GM23338 (cell line): ENCODE measurements around the gene SCIN. TPM values are rescaled to one million over a fixed set of nuclear protein-coding genes. Genes with fewer than 3 reads are reported as not detected.

Experiments
- ATAC-seq: fragments of 200-7000 bp; cut with Tn5 transposase; 3 replicates; pipeline ENCODE4 v1.9.1; 2020
- DNase-seq: peaks from one replicate; pipeline ENCODE4 v3.0.0-alpha.2; 2015; ENCODE audit warnings: low spot score
- H2AFZ ChIP-seq: fragments of 200-600 bp; sonication (generic); 2 replicates; pipeline ENCODE4 v1.8.0; 2016; ENCODE audit warnings: antibody characterized with exemption, mild to moderate bottlenecking, moderate library complexity
- H3F3A ChIP-seq: fragments of 200-600 bp; sonication (generic); replicated peaks from 2 replicates; pipeline ENCODE4 v1.8.0; 2017; ENCODE audit warnings: antibody characterized with exemption, mixed run types, low read depth
- H3K27ac ChIP-seq: fragments of 200-600 bp; sonication (generic); 2 replicates; pipeline ENCODE4 v1.6.1; 2016; ENCODE audit warnings: low read depth
- H3K27me3 ChIP-seq: fragments of 200-600 bp; sonication (generic); 2 replicates; pipeline ENCODE4 v1.8.0; 2016; ENCODE audit warnings: mild to moderate bottlenecking, mixed run types, moderate library complexity; ENCODE audit not compliant: insufficient read depth
- H3K36me3 ChIP-seq: fragments of 200-600 bp; sonication (generic); 2 replicates; pipeline ENCODE4 v1.8.0; 2016; ENCODE audit warnings: mild to moderate bottlenecking; ENCODE audit not compliant: insufficient read depth
- H3K4me1 ChIP-seq: fragments of 200-600 bp; sonication (generic); 2 replicates; pipeline ENCODE4 v1.8.0; 2016; ENCODE audit warnings: mild to moderate bottlenecking, moderate library complexity; ENCODE audit not compliant: insufficient read depth
- H3K4me2 ChIP-seq: fragments of 200-600 bp; sonication (generic); 2 replicates; pipeline ENCODE4 v1.7.1; 2017; ENCODE audit warnings: mixed run types
- H3K4me3 ChIP-seq: fragments of 200-600 bp; sonication (generic); 2 replicates; pipeline ENCODE4 v1.6.1; 2016; ENCODE audit warnings: mixed run types
- H3K79me2 ChIP-seq: fragments of 200-600 bp; sonication (generic); replicated peaks from 2 replicates; pipeline ENCODE4 v1.8.0; 2017; ENCODE audit warnings: mild to moderate bottlenecking; ENCODE audit not compliant: insufficient read depth
- H3K9me2 ChIP-seq: fragments of 200-600 bp; sonication (generic); 2 replicates; pipeline ENCODE4 v1.8.0; 2017; ENCODE audit not compliant: insufficient read depth
- H4K20me1 ChIP-seq: fragments of 200-600 bp; sonication (generic); replicated peaks from 2 replicates; pipeline ENCODE4 v1.8.0; 2017; ENCODE audit warnings: mild to moderate bottlenecking; ENCODE audit not compliant: insufficient read depth
- H3K27ac Mint-ChIP-seq: 2 replicates; pipeline ENCODE4 v1.8.0; 2020; ENCODE audit warnings: inconsistent platforms, mild to moderate bottlenecking, moderate library complexity, mixed read lengths
- H3K27me3 Mint-ChIP-seq: 3 replicates; pipeline ENCODE4 v1.8.0; 2022; ENCODE audit warnings: low read depth, mild to moderate bottlenecking, moderate library complexity, mixed read lengths, inconsistent platforms; ENCODE audit not compliant: insufficient read depth, poor library complexity
- H3K36me3 Mint-ChIP-seq: 3 replicates; pipeline ENCODE4 v1.8.0; 2021; ENCODE audit warnings: low read depth, mild to moderate bottlenecking, inconsistent platforms, moderate library complexity, mixed read lengths
- H3K4me1 Mint-ChIP-seq: 3 replicates; pipeline ENCODE4 v1.8.0; 2020; ENCODE audit warnings: mild to moderate bottlenecking, inconsistent platforms, mixed read lengths
- H3K4me3 Mint-ChIP-seq: 3 replicates; pipeline ENCODE4 v1.8.0; 2021; ENCODE audit warnings: moderate library complexity, mild to moderate bottlenecking, inconsistent platforms, mixed read lengths
- H3K9me3 Mint-ChIP-seq: 3 replicates; pipeline ENCODE4 v1.8.0; 2020; ENCODE audit warnings: moderate library complexity, mild to moderate bottlenecking, inconsistent platforms, mixed read lengths
- EZH2 ChIP-seq: fragments of 200-600 bp; sonication (generic); IDR thresholded peaks from one replicate; pipeline ENCODE4 v1.8.0; 2017; ENCODE audit warnings: antibody characterized with exemption, mild to moderate bottlenecking, low read depth; ENCODE audit not compliant: unreplicated experiment
- EZH2phosphoT487 ChIP-seq: fragments of 200-600 bp; sonication (generic); IDR thresholded peaks from one replicate; pipeline ENCODE4 v1.8.1; 2018; ENCODE audit warnings: antibody characterized with exemption; ENCODE audit not compliant: unreplicated experiment
- JUNB ChIP-seq: IDR thresholded peaks from one replicate; pipeline ENCODE4 v1.6.1; 2016; ENCODE audit warnings: antibody characterized with exemption; ENCODE audit not compliant: unreplicated experiment
- NANOG ChIP-seq: IDR thresholded peaks from 2 replicates; pipeline ENCODE4 v1.6.1; 2016; ENCODE audit warnings: antibody characterized with exemption, borderline replicate concordance
- ZNF114 ChIP-seq: fragments of 250-450 bp; sonication (Bioruptor Pico); IDR thresholded peaks from 2 replicates; pipeline ENCODE4 v1.5.0; 2020; ENCODE audit warnings: mild to moderate bottlenecking, moderate library complexity
- ZNF331 ChIP-seq: fragments of 250-450 bp; sonication (Bioruptor Pico); IDR thresholded peaks from 2 replicates; pipeline ENCODE4 v1.5.0; 2020; ENCODE audit warnings: low read depth, mild to moderate bottlenecking, moderate library complexity
- polyA plus RNA-seq: library from polyadenylated mRNA; unstranded; fragments of >200 nt; fragmentation: Nextera tagmentation; extraction: Ambion mirVana; gene quantifications from 2 replicates; pipeline ENCODE4 v1.2.1, GENCODE V29; 2016
- total RNA-seq: library from RNA; depleted of rRNA; stranded (reverse); fragments of >200 nt; shearing (Covaris generic); gene quantifications from 2 replicates; pipeline ENCODE4 v1.2.3, GENCODE V29; 2014
- TF ChIP-seq, protein P1 (sequence below), 2 experiments: fragments of 200-600 bp in 1 of 2; sonication (generic) in 1 of 2; conservative IDR thresholded peaks; 2 replicates each; pipeline versions ENCODE4 v1.5.1 to v1.6.1; 2016 to 2017; ENCODE audit warnings: antibody characterized with exemption in 2 of 2, low read depth in 2 of 2, mild to moderate bottlenecking in 2 of 2, moderate library complexity in 1 of 2
- TF ChIP-seq, protein P2 (sequence below): IDR thresholded peaks from 2 replicates; pipeline ENCODE4 v1.6.1; 2016; ENCODE audit warnings: antibody characterized with exemption
- TF ChIP-seq, protein P3 (sequence below): fragments of 250-450 bp; sonication (Bioruptor Pico); IDR thresholded peaks from 2 replicates; pipeline ENCODE4 v1.5.0; 2020; ENCODE audit warnings: mild to moderate bottlenecking, moderate library complexity

Gene SCIN
- total and polyA plus RNA-seq, 2 experiments from 2014 or later, result 0.80 to 0.92 TPM

DNA sequence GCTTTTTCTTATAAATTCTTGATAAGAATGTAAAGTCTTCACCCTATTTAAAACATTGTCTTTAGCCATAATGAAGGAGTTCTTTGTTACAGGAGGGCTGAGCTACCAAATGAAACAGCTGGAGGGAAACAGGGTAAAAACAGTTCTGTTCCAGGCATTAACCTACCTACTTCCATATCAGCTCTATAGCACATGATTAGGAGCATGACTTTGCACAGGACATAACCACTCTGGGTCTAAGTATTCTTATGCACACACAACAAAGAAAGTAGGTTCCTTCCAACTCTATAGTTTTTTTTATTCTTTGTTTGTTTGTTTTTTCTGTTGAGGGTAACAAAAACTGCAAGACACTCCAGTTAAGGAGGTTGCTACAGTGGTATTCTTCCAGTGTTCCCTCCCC is 52.7 kb downstream of the SCIN start:
- H3K9me2 ChIP-seq, result no peaks in the 10 kb centered on the region
- H3K79me2 ChIP-seq, result no peaks in the 10 kb centered on the region
- no peaks in the 10 kb centered on the region for H3K36me3 ChIP-seq
- H2AFZ ChIP-seq, result 0 out of 2 replicates have a peak overlapping the region, but pooled peaks have one; percentile 4
- 0 out of 2 replicates have a peak overlapping the region, but pooled peaks have one; percentile 75 for H3K27ac Mint-ChIP-seq
- no peak for DNase-seq
- peaks cover 9% of the 10 kb centered on the region; the same call in 2 of the 3 replicates for H3K4me1 Mint-ChIP-seq
- no peaks in the 10 kb centered on the region for H3K9me3 Mint-ChIP-seq
- no peaks in the 10 kb centered on the region; the same call in 1 of the 2 replicates for H3K4me1 ChIP-seq
- H3K27me3 Mint-ChIP-seq, result peaks cover 2% of the 10 kb centered on the region
- ATAC-seq, result no peak; the same call in 2 of the 3 replicates
- no peaks in the 10 kb centered on the region for H3F3A ChIP-seq
- H4K20me1 ChIP-seq, result no peaks in the 10 kb centered on the region
- TF ChIP-seq, protein P1, sequence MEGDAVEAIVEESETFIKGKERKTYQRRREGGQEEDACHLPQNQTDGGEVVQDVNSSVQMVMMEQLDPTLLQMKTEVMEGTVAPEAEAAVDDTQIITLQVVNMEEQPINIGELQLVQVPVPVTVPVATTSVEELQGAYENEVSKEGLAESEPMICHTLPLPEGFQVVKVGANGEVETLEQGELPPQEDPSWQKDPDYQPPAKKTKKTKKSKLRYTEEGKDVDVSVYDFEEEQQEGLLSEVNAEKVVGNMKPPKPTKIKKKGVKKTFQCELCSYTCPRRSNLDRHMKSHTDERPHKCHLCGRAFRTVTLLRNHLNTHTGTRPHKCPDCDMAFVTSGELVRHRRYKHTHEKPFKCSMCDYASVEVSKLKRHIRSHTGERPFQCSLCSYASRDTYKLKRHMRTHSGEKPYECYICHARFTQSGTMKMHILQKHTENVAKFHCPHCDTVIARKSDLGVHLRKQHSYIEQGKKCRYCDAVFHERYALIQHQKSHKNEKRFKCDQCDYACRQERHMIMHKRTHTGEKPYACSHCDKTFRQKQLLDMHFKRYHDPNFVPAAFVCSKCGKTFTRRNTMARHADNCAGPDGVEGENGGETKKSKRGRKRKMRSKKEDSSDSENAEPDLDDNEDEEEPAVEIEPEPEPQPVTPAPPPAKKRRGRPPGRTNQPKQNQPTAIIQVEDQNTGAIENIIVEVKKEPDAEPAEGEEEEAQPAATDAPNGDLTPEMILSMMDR (conservative IDR thresholded peaks at IDR 0.05; ENCODE audit: low read depth in 2 of 2), result no peak
- TF ChIP-seq ZNF114 (CRISPR knock-in tag) (no peak), JUNB (no peak), NANOG (no peak), EZH2 (no peak), EZH2phosphoT487 (no peak), ZNF331 (CRISPR knock-in tag) (no peak)
- TF ChIP-seq, protein P2, sequence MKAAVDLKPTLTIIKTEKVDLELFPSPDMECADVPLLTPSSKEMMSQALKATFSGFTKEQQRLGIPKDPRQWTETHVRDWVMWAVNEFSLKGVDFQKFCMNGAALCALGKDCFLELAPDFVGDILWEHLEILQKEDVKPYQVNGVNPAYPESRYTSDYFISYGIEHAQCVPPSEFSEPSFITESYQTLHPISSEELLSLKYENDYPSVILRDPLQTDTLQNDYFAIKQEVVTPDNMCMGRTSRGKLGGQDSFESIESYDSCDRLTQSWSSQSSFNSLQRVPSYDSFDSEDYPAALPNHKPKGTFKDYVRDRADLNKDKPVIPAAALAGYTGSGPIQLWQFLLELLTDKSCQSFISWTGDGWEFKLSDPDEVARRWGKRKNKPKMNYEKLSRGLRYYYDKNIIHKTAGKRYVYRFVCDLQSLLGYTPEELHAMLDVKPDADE, result no peak
- no peak overlapping the region for H3K27ac ChIP-seq
- H3K4me2 ChIP-seq, result no peak overlapping the region
- no peak overlapping the region for H3K4me3 Mint-ChIP-seq
- H3K4me3 ChIP-seq, result no peak overlapping the region
- H3K27me3 ChIP-seq, result no peaks in the 10 kb centered on the region
- no peaks in the 10 kb centered on the region for H3K36me3 Mint-ChIP-seq

DNA sequence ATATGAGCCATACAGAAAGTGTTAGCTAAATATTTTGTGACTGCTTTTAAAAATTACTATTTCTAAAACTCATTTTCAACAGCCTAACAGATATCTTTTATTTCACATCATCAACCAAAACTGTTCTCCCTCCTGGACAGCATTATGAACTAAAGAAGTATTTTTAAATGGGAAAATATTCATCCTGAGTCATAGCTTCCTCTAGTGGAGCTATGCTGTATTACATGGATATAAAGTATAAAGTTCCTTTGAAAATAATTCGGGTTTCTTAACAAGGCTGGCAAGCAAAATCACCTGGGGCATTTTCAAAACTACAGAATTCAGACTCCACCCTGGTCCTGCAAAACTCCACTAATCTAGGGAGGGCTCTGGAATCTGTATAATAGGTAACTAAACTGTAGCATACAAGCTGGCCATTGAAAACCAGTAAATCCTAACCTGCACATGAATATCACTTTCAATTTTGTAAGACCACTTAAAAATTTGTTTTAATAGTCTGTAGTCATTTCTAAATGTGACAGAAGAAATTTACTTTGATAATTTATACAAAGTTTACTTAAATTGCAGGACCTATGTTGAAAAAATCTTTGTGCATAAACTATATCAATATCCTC is 53.5 kb downstream of the SCIN start:
- H3K9me2 ChIP-seq, result no peaks in the 10 kb centered on the region
- Mint-ChIP-seq H3K9me3 (no peaks in the 10 kb centered on the region), H3K27me3 (peaks cover 2% of the 10 kb centered on the region), H3K4me3 (no peak overlapping the region), H3K27ac (no peak overlapping the region), H3K4me1 (peaks cover 9% of the 10 kb centered on the region; the same call in 2 of the 3 replicates), H3K36me3 (no peaks in the 10 kb centered on the region)
- no peak overlapping the region for H3K4me2 ChIP-seq
- ATAC-seq (no peak), DNase-seq (peak; percentile 61)
- no peak overlapping the region for H3K4me3 ChIP-seq
- H2AFZ ChIP-seq, result no peak overlapping the region
- H3K4me1 ChIP-seq, result no peaks in the 10 kb centered on the region; the same call in 1 of the 2 replicates
- H3K79me2 ChIP-seq, result no peaks in the 10 kb centered on the region
- no peaks in the 10 kb centered on the region for H3K27me3 ChIP-seq
- no peaks in the 10 kb centered on the region for H4K20me1 ChIP-seq
- no peaks in the 10 kb centered on the region for H3K36me3 ChIP-seq
- no peaks in the 10 kb centered on the region for H3F3A ChIP-seq
- H3K27ac ChIP-seq, result no peak overlapping the region
- TF ChIP-seq ZNF114 (CRISPR knock-in tag) (no peak), NANOG (no peak)
- TF ChIP-seq, protein P3, sequence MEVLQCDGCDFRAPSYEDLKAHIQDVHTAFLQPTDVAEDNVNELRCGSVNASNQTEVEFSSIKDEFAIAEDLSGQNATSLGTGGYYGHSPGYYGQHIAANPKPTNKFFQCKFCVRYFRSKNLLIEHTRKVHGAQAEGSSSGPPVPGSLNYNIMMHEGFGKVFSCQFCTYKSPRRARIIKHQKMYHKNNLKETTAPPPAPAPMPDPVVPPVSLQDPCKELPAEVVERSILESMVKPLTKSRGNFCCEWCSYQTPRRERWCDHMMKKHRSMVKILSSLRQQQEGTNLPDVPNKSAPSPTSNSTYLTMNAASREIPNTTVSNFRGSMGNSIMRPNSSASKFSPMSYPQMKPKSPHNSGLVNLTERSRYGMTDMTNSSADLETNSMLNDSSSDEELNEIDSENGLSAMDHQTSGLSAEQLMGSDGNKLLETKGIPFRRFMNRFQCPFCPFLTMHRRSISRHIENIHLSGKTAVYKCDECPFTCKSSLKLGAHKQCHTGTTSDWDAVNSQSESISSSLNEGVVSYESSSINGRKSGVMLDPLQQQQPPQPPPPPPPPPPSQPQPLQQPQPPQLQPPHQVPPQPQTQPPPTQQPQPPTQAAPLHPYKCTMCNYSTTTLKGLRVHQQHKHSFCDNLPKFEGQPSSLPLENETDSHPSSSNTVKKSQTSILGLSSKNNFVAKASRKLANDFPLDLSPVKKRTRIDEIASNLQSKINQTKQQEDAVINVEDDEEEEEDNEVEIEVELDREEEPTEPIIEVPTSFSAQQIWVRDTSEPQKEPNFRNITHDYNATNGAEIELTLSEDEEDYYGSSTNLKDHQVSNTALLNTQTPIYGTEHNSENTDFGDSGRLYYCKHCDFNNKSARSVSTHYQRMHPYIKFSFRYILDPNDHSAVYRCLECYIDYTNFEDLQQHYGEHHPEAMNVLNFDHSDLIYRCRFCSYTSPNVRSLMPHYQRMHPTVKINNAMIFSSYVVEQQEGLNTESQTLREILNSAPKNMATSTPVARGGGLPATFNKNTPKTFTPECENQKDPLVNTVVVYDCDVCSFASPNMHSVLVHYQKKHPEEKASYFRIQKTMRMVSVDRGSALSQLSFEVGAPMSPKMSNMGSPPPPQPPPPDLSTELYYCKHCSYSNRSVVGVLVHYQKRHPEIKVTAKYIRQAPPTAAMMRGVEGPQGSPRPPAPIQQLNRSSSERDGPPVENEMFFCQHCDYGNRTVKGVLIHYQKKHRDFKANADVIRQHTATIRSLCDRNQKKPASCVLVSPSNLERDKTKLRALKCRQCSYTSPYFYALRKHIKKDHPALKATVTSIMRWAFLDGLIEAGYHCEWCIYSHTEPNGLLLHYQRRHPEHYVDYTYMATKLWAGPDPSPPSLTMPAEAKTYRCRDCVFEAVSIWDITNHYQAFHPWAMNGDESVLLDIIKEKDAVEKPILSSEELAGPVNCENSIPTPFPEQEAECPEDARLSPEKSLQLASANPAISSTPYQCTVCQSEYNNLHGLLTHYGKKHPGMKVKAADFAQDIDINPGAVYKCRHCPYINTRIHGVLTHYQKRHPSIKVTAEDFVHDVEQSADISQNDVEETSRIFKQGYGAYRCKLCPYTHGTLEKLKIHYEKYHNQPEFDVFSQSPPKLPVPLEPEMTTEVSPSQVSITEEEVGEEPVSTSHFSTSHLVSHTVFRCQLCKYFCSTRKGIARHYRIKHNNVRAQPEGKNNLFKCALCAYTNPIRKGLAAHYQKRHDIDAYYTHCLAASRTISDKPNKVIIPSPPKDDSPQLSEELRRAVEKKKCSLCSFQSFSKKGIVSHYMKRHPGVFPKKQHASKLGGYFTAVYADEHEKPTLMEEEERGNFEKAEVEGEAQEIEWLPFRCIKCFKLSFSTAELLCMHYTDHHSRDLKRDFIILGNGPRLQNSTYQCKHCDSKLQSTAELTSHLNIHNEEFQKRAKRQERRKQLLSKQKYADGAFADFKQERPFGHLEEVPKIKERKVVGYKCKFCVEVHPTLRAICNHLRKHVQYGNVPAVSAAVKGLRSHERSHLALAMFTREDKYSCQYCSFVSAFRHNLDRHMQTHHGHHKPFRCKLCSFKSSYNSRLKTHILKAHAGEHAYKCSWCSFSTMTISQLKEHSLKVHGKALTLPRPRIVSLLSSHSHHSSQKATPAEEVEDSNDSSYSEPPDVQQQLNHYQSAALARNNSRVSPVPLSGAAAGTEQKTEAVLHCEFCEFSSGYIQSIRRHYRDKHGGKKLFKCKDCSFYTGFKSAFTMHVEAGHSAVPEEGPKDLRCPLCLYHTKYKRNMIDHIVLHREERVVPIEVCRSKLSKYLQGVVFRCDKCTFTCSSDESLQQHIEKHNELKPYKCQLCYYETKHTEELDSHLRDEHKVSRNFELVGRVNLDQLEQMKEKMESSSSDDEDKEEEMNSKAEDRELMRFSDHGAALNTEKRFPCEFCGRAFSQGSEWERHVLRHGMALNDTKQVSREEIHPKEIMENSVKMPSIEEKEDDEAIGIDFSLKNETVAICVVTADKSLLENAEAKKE (CRISPR knock-in tag), result no peak
- TF ChIP-seq, protein P1 (conservative IDR thresholded peaks at IDR 0.05; ENCODE audit: low read depth in 2 of 2), result peak; percentile 64 to 91
